Left colon (tissue), 2 donors: Measurements from ENCODE around the gene STXBP1. TPM values are rescaled to one million over a fixed set of nuclear protein-coding genes. Genes with fewer than 3 reads are reported as not detected.
A peak's percentile ranks its signal among the peaks of the same experiment; 100 is the strongest.

Experiments
- ATAC-seq: fragments of 200-7000 bp; cut with Tn5 transposase; one replicate; pipeline ENCODE4 v1.9.1; 2020; ENCODE audit warnings: mild to moderate bottlenecking, moderate library complexity
- DNase-seq, 2 donors: peaks; one replicate each; pipeline ENCODE4 v3.0.0-alpha.2; 2020
- intact Hi-C, 2 donors: fragments of 100-400 bp; cut with DNase I in 1 of 2; cut with micrococcal nuclease in 1 of 2; formaldehyde crosslinking; loops; one replicate each; pipeline versions ENCODE4 v1.11.2 to v1.14.0; 2022; cut with DNase I, micrococcal nuclease
- total RNA-seq, 2 donors: library from RNA; stranded (reverse); fragmentation: NEBNext Ultra II Directional; extraction: Animal tissue kit (Norgen Biotek cat#: 25700); gene quantifications; one replicate each; pipeline ENCODE4 v1.2.1, GENCODE V29; 2021
- donor health status: DM: no; HTN: no; CAD: no.
- donor health status: DM: yes; HTN: yes; CAD: no.

The STXBP1 gene
- total RNA-seq, 2 donors from 2014 or later, result 9.0 to 15.0 TPM

DNA sequence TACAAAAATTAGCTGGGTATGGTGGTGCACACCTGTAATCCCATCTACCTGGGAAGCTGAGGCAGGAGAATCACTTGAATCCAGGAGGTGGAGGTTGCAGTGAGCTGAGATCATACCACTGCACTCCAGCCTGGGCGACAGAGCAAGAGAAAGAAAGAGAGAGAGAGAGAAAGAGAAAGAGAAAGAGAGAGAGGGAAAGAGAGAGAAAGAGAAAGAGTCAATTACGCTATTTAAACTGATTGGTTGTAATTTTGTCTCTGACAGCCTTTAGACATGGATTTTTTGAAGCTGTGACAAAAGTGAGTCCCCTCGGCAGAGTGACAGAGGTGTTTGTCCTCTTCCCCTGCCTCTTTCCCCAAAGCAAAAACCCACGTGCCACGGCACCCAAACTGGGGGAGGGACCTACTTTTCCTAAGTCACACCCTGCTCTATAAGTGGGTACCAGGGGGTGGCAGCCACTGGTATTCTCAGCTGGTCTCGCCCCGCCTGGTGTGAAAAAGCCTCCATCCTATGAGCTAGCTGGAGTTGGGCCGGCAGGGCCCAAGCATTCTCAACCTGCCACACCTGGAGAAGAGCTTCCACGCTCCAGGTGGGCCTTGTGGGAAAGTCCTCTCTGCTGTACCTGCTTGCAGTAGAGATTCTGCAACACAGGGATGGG is 91.3 kb downstream of the STXBP1 start:
- DNase-seq (no peak), ATAC-seq (no peak)
- intact Hi-C loops, result no loop called here

DNA sequence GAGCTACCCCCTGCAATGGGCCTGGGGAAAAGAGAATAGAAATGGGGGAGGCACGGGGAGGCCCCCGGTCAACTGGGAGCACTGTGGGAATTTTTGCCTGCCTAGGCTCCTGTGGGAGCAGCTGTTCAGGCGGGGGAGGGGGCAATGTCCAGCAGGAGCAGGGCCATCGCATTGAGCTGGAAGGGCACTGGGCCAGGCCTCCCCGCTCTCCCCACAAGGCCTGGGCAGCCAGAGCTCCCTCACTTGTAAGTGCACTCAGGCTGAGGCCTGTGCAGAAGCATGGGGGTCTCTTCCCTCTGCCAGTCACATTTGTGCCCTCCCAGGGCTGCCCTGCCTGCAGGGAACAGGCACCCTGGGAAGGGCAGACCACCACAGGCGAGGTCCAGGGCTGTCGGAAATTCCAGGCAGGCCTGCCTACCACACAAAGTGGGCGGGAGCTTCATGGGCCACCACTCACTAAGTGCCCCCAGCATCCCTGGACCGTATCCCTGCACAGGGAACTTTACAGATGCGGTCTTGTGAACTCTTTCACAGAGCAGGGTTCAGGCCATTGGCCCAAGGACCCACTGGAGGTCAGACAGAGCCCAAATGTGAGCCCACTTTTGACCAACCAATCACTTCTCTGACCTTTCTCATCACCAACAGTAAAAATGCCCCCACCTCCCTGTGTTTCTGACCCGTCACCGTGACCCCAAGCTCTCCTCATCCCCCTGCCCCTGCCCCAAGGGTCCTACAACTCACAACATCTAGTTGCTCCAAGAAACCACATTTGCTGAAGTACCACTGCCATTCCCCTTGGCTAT is 93.7 kb downstream of the STXBP1 start:
- intact Hi-C loops, result no loop called here
- no peak for DNase-seq
- ATAC-seq, result no peak

DNA sequence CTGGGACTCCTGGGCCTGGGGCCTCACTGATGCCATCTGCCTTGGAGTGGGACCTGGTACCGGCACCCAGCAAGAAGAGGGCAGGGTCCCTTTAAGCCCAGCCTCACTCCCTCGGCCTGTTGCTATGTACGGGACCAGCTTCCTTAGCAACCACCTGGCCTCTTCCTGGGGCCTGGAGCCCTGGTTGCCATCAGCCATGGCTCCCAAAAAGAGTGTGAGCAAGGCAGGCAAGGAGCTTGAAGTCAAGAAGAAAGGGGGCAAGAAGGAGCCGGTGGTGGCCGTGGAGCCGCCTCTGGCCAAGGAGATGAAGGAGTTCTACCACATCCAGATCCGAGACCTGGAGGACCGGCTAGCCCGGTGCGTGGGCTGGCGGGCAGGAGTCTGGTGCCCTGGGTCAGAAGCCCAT is 94.8 kb downstream of the STXBP1 start, which contains the start of gene CFAP157:
TSS of gene CFAP157 (plus strand) at position 153 of the 406 bp plus-strand sequence. CDS start at position 197, 44 bp downstream.
- intact Hi-C loops, result no loop called here
- ATAC-seq (peak; percentile 81), DNase-seq (no peak)

DNA sequence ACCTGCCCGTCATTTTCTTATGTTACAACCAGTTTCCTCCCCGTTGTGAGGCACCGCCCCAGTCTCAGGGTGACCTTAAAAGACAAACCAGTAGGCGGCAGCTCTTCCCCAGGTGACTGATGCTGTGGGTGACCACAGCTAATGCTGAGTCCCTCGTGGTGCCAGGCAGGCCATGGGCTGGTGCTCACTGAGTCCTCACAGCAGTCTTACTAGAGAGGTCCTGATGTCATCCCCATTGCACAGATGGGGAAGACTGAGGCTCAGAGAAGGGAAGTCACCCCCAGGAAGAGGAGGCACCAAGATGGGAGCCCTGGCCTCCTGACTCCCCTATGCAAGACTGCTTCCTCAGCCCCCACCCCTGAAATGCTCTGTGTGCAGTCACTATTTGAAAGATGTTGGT is 95.7 kb downstream of the STXBP1 start:
- ATAC-seq (peak; percentile 81), DNase-seq (no peak)
- intact Hi-C loops, result no loop called here

DNA sequence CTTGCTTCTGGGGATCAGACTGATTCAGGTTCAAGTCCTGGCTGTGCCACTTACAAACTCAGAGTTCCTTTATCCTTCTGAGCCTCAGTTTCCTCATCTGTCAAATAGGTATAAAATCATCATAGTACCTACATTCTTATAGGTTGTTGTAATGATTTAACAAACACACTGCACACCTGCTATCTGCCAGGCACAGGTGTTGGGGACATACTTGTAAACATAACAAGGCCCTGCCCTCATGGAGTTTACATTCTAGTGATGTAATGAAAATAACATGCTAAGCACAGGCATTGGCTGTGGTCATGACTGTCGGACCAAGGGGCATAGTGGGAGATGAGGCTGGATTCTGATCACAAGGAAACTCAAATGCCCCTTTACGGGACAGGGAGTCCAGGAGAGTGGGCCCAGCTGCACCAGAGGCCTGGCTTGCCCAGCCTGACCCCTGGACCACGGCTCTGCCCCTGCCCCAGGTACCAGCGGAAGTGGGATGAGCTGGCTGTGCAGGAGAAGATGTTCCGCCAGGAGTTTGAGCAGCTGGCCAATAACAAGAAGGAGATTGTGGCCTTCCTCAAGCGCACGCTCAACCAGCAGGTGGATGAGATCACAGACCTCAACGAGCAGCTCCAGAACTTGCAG is 97.0 kb downstream of the STXBP1 start:
- DNase-seq (no peak), ATAC-seq (no peak)
- intact Hi-C loops, result no loop called here

DNA sequence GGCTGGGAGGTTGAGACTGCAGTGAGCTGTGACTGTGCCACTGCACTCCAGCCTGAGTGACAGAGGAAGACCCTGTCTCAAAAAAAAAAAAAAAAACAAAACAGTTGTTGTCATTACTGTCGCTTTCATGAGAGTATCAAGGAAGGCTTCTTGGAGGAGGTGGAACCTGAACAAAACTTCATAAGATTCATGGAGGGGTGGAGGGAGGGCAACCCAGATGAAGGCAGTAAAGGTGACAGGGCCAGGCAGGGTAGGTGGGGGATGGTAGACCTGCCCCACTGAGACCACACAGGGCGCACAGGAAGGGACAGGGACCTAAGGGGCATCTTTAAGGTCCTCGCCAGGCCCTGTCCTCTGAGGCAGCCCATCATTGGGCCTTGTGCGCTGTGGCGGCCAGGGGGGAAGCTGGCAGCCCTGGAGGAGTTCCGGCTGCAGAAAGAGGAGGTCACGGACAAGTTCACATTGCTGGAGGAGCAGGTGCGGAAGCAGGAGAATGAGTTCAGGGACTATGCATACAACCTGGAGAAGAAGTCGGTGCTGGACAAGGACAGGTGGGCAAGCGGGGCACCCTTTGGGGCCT is 98.2 kb downstream of the STXBP1 start:
- intact Hi-C loops, result no loop called here
- DNase-seq, result no peak
- no peak for ATAC-seq

DNA sequence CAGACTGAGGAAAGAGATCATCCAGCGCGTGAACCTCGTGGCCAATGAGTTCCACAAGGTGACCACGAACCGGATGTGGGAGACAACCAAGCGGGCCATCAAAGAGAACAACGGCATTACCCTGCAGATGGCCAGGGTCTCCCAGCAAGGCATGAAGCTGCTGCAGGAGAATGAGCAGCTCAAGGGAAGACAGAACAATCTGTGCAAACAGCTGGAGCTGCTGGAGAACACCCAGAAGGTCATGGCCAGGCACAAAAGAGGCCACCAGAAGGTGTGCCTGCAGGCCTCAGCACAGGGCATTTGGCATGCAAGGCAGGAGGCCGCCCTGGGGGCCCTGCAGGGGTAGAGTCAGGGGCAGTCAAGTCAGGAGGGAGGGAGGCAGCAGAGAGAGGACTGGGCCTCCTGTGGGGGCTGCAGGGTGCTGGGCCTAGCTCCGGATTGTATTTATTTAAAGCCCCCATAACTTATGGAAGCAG is 99.2 kb downstream of the STXBP1 start:
- DNase-seq, result no peak
- ATAC-seq, result no peak
- intact Hi-C loops, result no loop called here

DNA sequence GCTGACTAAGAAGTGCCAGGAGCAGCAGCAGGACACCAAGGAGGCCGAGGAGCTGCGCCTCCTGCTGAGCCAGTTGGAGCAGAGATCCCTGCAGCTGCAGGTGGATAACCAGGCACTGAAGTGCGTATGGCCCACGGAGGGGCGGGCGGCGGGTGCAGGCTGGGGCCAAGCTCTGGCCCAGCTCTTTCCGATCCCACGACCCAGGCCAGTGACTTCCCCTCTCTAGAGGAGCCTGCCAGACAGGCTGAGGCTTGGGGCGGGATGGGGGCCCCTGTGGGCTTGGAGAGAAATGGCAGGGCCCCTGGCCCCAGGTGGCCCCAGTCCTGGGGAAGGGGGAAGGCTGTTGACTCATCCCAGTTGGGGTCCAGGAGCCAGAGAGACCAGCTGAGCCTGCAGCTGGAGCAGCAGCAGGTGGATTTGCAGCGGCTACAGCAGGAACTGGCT is 99.8 kb downstream of the STXBP1 start:
- ATAC-seq (no peak), DNase-seq (peak in 1 of 2 donors; percentile 15)
- intact Hi-C loops, result no loop called here

DNA sequence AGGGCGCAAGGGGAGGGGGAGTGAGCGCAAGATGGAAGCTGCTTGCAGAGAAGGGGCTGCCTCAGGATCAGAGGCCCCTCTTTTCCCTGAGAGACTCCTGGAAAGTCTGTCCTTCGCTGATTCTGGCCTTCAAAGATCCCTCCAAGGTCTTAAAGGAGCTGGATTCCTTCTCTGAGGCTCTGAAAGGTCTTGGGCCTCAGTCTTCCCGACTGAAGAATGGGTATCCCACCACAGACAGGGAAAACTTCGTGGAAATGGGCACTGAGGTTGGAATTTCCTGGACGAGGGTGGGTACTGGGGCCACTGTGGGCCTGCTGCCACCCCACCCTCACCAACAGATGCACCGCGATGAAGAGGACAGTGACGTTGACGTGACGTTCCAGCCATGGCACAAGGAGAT is 100.3 kb downstream of the STXBP1 start:
- ATAC-seq (no peak), DNase-seq (peak in 1 of 2 donors; percentile 20)
- intact Hi-C loops, result no loop called here

DNA sequence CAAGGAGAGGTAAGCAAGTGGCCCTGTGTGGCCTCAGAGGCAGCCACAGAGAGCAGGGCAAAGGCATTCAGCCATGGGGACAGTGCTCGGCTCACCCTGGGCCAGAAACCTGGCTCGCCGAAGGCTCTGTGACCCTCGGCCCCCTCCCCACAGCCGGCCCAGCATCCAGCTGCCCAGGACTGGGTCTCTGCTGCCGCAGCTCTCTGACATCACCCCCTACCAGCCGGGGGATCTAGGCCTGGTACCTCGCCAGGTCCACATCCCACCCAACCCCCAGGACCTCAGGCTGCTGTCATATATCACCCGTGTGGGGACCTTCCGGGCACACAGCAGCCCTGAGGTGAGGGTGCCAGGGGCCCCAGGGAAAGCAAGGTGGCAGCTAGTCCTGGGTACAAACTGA is 100.8 kb downstream of the STXBP1 start:
- no peak for ATAC-seq
- peak in 1 of 2 donors; percentile 21 for DNase-seq
- intact Hi-C loops, result no loop called here

DNA sequence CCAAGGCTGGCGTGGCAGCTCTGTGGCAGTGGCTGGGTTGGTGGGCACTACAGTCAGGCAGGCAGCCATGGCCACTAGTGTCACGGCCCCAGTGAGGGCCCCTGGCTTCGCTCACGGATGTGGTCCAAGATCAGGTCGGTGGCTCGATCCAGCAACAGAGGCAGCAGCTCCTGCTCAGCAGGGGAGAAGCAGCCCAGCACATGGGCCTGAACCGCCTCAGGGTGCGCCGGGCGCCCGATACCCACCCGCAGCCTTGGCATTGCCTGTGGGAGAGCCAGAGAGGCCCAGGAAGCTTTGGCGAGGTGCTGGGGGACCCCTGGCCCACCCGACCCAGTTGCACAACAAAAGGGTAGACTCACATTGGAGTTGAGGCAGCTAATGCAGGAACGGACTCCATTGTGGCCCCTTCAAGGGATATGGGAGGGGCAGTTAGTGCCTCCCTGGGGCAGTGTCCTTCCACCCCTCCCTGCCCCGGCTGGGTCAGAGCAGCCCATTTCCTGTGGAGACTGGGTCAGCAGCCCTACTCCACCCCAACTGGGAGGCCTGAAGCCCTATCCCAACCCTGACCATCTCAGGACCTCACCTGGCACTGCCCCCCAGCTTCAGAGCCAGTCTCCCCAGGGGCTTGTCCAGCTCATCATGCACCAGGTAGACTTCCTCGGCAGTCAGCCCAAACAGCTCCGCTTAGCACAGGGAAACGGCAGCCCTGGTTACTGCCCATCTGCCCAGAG is 102.1 kb downstream of the STXBP1 start:
- intact Hi-C loops, result no loop called here
- DNase-seq, result peak in 1 of 2 donors; percentile 24
- no peak for ATAC-seq

DNA sequence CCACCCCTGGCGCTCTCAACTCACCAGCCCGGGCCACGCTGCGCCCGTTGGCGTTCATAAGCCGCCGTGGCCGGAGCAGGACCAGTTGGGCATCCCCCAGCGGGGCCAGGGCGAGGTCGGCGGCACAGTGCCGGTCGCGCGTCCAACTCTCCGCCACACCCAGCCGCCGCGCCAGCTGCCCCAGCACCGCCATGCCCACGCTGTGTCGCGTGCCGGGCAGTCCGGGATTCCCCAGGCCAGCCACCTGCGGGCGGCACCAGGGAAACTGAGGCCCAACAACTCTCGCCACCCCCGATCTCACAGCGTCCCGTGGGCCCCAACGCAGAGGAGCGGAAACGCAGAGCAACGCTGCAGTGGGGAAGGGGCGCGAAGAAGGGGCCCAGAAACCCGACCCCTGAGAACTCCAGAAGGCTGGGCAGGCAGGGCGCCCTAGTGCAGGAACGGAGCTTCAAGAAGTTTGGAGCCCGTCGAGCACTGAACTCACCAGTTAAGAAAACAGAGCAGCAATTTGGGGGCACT is 102.9 kb downstream of the STXBP1 start:
- DNase-seq (peak; percentile 47 to 70), ATAC-seq (peak; percentile 71)
- intact Hi-C loops, result no loop called here

DNA sequence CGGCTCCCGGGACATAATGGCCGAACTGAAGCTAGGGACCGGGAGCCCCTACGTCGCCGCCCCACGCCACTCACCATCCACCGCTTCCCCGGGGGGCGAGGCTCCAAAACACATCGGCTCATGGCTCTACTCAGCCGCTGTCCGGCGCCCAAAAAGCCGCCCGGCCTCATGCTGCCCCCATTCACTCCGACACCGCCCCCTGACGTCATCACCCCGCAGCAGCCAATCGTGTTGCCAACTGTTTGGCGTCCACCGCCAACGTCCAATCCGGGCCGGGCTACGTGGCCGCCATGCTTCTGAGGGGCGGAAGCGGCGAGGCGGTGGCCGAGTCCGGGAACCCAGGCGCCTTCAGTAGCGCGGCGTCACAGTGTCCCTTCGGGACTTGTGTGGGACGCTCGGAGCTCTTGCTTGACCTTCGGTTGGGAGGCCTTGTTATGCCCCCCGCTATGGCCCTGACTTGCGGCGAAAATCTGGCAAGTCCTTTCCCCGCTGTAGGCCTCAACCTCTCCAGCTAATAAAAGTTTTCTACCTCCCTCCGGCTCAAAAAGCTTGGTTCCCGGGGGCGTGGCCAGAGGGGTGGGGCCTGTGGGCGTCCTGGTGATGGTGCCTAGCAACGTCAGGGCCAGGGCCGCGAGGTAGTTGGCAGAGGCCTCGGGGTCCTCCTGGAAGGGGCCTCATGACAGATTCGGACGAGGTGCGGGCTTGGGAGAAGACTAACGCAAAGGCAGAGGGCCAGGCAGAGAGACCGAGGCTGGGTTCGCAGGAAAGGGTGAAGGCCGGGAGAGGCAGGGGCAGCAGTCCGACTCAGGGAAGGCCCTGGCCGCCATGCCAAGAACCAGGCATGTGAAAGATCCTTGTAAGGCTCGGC is 103.6 kb downstream of the STXBP1 start, which contains the start of the genes PTRH1 and TTC16:
TSS of gene PTRH1 (minus strand) at position 194 of the 868 bp plus-strand sequence. CDS start at position 170, 24 bp downstream.
TSS of gene TTC16 (plus strand) at position 610 of the 868 bp plus-strand sequence. CDS start at position 677, 67 bp downstream.
- intact Hi-C loops, result no loop called here
- DNase-seq, result peak; percentile 96 to 98
- peak; percentile 97 for ATAC-seq

DNA sequence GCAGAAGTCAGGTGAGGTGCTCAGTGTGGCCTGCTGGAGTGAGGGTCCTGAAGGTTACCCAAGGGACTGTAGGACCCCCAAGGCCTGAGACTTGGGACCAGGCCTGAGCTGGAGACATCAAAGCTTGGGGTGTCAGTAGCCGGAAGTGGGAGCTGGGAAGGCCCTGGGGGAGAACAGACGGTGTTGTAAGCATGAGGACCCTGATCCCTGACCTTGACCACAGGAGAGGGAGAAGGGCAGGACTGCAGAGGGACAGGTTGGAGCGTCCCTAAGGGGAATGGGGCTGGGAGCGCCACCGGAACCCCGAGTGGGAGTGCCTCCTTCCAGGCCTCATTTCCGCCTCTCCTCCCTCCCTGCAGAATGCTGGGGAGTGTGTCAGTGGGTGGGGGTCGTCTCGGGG is 104.3 kb downstream of the STXBP1 start:
- DNase-seq, result no peak
- no peak for ATAC-seq
- intact Hi-C loops, result no loop called here

DNA sequence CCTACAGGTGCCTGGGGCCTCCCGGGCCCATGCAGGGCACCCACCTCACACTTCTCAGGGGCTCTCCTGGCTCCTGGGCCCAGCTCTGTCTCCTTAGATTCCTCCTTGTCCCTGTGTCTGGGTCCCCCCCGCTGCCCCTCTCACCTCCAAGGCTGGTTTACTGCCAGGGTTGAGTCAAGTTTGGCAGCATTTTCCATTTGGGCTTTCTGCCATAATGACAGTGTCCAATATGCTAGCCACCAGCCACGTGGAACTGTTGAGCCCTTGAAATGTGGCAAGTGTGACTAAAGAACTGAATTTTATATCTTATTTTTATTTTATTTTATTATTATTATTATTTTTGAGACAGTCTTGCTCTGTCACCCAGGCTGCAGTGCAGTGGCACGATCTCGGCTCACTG is 105.7 kb downstream of the STXBP1 start:
- intact Hi-C loops, result no loop called here
- no peak for ATAC-seq
- no peak for DNase-seq

DNA sequence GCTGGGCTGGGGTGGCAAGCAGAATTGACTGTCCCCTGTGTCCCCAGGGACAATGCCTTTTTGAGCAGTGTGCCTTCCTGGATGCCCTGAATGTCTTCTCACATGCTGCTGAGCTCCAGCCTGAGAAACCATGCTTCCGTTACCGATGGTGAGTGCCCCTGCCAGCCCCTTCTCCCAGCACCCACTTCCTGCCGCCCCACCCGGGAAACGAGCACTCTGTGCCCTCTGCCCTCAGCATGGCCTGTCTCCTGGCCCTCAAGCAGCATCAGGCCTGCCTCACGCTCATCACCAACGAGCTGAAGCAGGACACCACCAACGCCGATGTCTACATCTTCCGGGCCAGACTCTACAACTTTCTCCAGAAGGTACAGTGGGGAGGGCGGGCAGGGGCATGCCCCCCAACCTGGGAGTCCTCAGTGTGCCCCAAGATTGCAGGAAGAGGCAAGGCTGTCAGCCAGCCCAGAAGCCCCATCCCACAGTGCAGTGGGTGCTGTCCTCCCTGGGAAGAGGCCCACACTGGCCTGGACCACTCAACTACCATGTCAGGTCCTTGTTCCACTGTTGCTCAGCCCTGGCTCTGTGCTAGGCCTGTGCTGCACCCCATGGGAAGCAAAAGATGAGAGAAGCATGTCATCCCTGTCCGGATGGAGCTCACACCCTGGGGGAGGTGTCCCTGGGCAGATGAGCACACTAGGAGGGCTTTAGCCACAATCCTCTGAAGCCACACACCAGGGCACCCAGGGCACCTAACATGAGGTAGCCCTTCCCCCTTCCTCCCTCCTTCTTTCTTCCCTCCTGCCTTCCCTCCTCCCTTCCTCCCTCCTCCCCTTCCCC is 108.2 kb downstream of the STXBP1 start:
- DNase-seq (no peak), ATAC-seq (no peak)
- intact Hi-C loops, result no loop called here

DNA sequence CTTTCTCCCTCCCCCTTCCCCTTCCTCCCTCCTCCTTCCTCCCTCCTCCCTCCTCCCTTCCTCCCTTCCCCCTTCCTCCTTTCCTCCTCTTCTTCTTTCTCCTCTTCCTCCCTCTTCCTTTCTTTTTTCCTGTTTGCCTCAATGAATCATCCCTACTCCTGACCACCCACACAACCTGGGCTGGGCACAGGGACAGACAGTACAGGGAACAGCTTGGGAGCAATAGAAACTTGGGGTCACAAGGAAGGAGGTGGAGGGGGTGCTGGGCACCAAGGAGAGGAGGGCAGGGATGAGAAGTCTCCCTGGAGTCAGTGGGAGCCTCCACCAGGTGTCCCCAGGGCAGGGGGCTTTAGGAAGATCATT is 108.8 kb downstream of the STXBP1 start:
- intact Hi-C loops, result no loop called here
- no peak for ATAC-seq
- no peak for DNase-seq
